K562 (cell line): ENCODE data around the gene DIS3L2. TPM values are rescaled to one million over a fixed set of nuclear protein-coding genes. Genes with fewer than 3 reads are reported as not detected.

Experiments
- ATAC-seq: fragments of 200-7000 bp; cut with Tn5 transposase; 3 replicates; pipeline ENCODE4 v1.9.1; 2020; ENCODE audit warnings: moderate library complexity
- BruUV-seq: library from RNA; stranded (reverse); fragments of 400-500 nt; replicated peaks from 2 replicates; lab custom pipeline; 2021; lab: Mats Ljungman, UMichigan
- CTCF ChIA-PET: fragments of 300-600 bp; formaldehyde crosslinking; extraction: SDS; loops from one replicate; lab custom pipeline; 2021; ENCODE audit warnings: low intra/inter-chr PET ratio; lab: Yijun Ruan, JAX
- POLR2A ChIA-PET: fragments of 300-600, 350-650 bp; sonication (Branson Sonifier 250); formaldehyde crosslinking; extraction: SDS; loops from one replicate; lab custom pipeline; 2021; ENCODE audit warnings: antibody characterized with exemption, inconsistent platforms; lab: Yijun Ruan, JAX
- DNase-seq, 4 experiments: peaks; one replicate each; pipeline versions ENCODE4 v3.0.0 to v3.0.0-alpha.2; 2011 to 2018; ENCODE audit warnings: low spot score in 3 of 4, mixed read lengths in 3 of 4; ENCODE audit errors: extremely low read depth in 1 of 4
- FAIRE-seq: peaks from 2 replicates; lab custom pipeline; 2011; peaks lifted over from hg19 to GRCh38; lab: Jason Lieb, UNC
- H2AFZ ChIP-seq: 2 replicates; pipeline ENCODE4 v1.6.0; 2011; ENCODE audit warnings: low read depth, low read length, control low read depth, inconsistent platforms
- H3K27ac ChIP-seq: fragments of 200-600 bp; 3 replicates; pipeline ENCODE4 v1.8.0; 2011; ENCODE audit warnings: low read depth, mild to moderate bottlenecking, control low read depth, inconsistent platforms, low read length, moderate library complexity, mixed read lengths; ENCODE audit errors: extremely low read depth
- H3K27me3 ChIP-seq, 2 experiments: fragments of 300-600 bp in 1 of 2; 2 replicates in 1 of 2; 3 replicates in 1 of 2; pipeline versions ENCODE4 v1.6.0 to v1.8.0; 2011; ENCODE audit warnings: inconsistent platforms in 2 of 2, low read length in 2 of 2, mild to moderate bottlenecking in 1 of 2, mixed read lengths in 1 of 2, moderate library complexity in 1 of 2; ENCODE audit not compliant: control insufficient read depth in 2 of 2, insufficient read depth in 2 of 2
- H3K36me3 ChIP-seq: fragments of 300-600 bp; 3 replicates; pipeline ENCODE4 v1.8.0; 2011; ENCODE audit warnings: mild to moderate bottlenecking, low read length, inconsistent platforms; ENCODE audit not compliant: control insufficient read depth, insufficient read depth
- H3K4me1 ChIP-seq, 2 experiments: fragments of 200-600 bp in 1 of 2; replicated peaks in 1 of 2; 2 replicates in 1 of 2; 3 replicates in 1 of 2; pipeline versions ENCODE4 v1.5.1 to v1.8.0; 2011; ENCODE audit warnings: inconsistent platforms in 2 of 2, low read length in 2 of 2, mild to moderate bottlenecking in 1 of 2, mixed read lengths in 1 of 2, moderate library complexity in 1 of 2; ENCODE audit not compliant: control insufficient read depth in 2 of 2, insufficient read depth in 2 of 2
- H3K4me2 ChIP-seq: 2 replicates; pipeline ENCODE4 v1.6.1; 2011; ENCODE audit warnings: low read length, control low read depth, inconsistent platforms, mixed read lengths; ENCODE audit not compliant: insufficient read depth
- H3K4me3 ChIP-seq: fragments of 200-600 bp; sonication (generic), shearing (Covaris generic); 2 replicates; pipeline ENCODE4 v1.5.1; 2016; ENCODE audit warnings: control low read depth, inconsistent platforms
- H3K79me2 ChIP-seq: fragments of 200-600 bp; 3 replicates; pipeline ENCODE4 v1.8.0; 2011; ENCODE audit warnings: low read length, inconsistent platforms; ENCODE audit not compliant: control insufficient read depth, insufficient read depth
- H3K9ac ChIP-seq, 2 experiments: 2 replicates each; pipeline versions ENCODE4 v1.6.0 to v1.6.1; 2011; ENCODE audit warnings: low read depth in 2 of 2, low read length in 2 of 2, control low read depth in 1 of 2, inconsistent platforms in 1 of 2, mild to moderate bottlenecking in 1 of 2, mixed read lengths in 1 of 2; ENCODE audit not compliant: insufficient read depth in 1 of 2
- H3K9me1 ChIP-seq: one replicate; pipeline ENCODE4 v1.6.0; 2011; ENCODE audit warnings: inconsistent platforms, mild to moderate bottlenecking, low read length, moderate library complexity; ENCODE audit not compliant: control insufficient read depth, insufficient read depth
- H3K9me3 ChIP-seq: replicated peaks from 2 replicates; pipeline ENCODE4 v1.5.1; 2011; ENCODE audit warnings: low read depth, low read length, inconsistent platforms; ENCODE audit not compliant: control insufficient read depth, insufficient read depth
- H4K20me1 ChIP-seq: replicated peaks from 2 replicates; pipeline ENCODE4 v1.6.1; 2011; ENCODE audit warnings: low read length, inconsistent platforms, mixed read lengths; ENCODE audit not compliant: control insufficient read depth, insufficient read depth
- BHLHE40 ChIP-seq: IDR thresholded peaks from 2 replicates; pipeline ENCODE4 v1.6.1; 2011; ENCODE audit warnings: low read length, improper control_type of control experiment
- CHD1 ChIP-seq: fragments of 200-600 bp; sonication (generic); IDR thresholded peaks from one replicate; pipeline ENCODE4 v1.6.1; 2012; ENCODE audit warnings: mild to moderate bottlenecking, moderate library complexity, low read length, inconsistent platforms
- MLLT1 ChIP-seq, 2 experiments: fragments of 450-650 bp; IDR thresholded peaks; 2 replicates each; pipeline ENCODE4 v1.6.1; 2016
- YY1 ChIP-seq, 3 experiments: IDR thresholded peaks; 2 replicates each; pipeline ENCODE4 v1.6.1; 2011; ENCODE audit warnings: low read length in 2 of 3, mild to moderate bottlenecking in 2 of 3, moderate library complexity in 2 of 3, borderline replicate concordance in 1 of 3, control low read depth in 1 of 3, low read depth in 1 of 3; ENCODE audit not compliant: insufficient read depth in 3 of 3, insufficient replicate concordance in 2 of 3, control insufficient read depth in 1 of 3, insufficient read length in 1 of 3; ENCODE audit errors: extremely low read depth in 1 of 3
- ZNF740 ChIP-seq, 3 experiments: fragments of 200-800 bp in 1 of 3; sonication (Bioruptor generic) in 1 of 3; sonication (generic) in 1 of 3; formaldehyde crosslinking in 1 of 3; IDR thresholded peaks; 2 replicates each; pipeline versions ENCODE4 v1.6.1 to v1.8.0; 2016 to 2022; ENCODE audit warnings: mild to moderate bottlenecking in 2 of 3, missing compliant biosample characterization in 2 of 3, missing genetic modification characterization in 2 of 3, missing genetic modification reagents in 1 of 3
- WGBS: fragments of 100-300 bp; shearing (Covaris generic); methylation state at CpG from one replicate; pipeline ENCODE4 v1.1.6; 2016; ENCODE audit warnings: low coverage, mixed read lengths; ENCODE audit not compliant: insufficient coverage; ENCODE audit errors: missing lambda C conversion rate; 5-methylcytosine and 5-hydroxymethylcytosine counted together
- in situ Hi-C: fragments of 300-500 bp; cut with MboI; formaldehyde crosslinking; loops from 4 replicates; pipeline ENCODE4 v1.15.0; 2018; ENCODE audit warnings: inconsistent platforms, mixed read lengths
- intact Hi-C: fragments of 100-400 bp; cut with micrococcal nuclease; formaldehyde crosslinking; loops from 2 replicates; pipeline ENCODE4 v1.14.2; 2022
- polyA plus RNA-seq, 8 experiments: library from polyadenylated mRNA; depleted of rRNA in 4 of 8; stranded (reverse) in 5 of 8; unstranded in 3 of 8; fragments of >200 nt; fragmentation: Nextera tagmentation in 2 of 8; fragmentation: Illumina TruSeq in 1 of 8; extraction: Ambion mirVana in 2 of 8; extraction: Trizol in 1 of 8; gene quantifications; 2 replicates each; pipeline versions ENCODE4 v1.2.1 to v1.2.3, GENCODE V29; 2011 to 2014; ENCODE audit warnings: inconsistent platforms in 1 of 8, missing spikeins in 1 of 8
- total RNA-seq, 7 experiments: library from RNA; depleted of rRNA in 6 of 7; stranded (reverse); fragments of >200 nt in 6 of 7; fragmentation: Illumina TruSeq in 2 of 7; extraction: Trizol in 2 of 7; gene quantifications; 2 replicates each; pipeline versions ENCODE4 v1.2.1 to v1.2.3, GENCODE V29; 2011 to 2021; ENCODE audit warnings: low replicate concordance in 1 of 7

DIS3L2 gene
- total and polyA plus RNA-seq, 9 of the 15 experiments (the other 6 are each of a cell fraction or from before 2014, with no cell fraction given): 1.5 to 19.2 (median 11.2) TPM

- H2AFZ ChIP-seq: no peak overlapping the region
- ChIA-PET CTCF (no interaction called here), POLR2A (interaction anchor here (0.6 to 0.7 kb wide), 3 partner anchors 62 to 804 kb away, joined by 3 read pairs; no protein-coding TSS in a partner anchor)
- WGBS: 0% methylated on average over 5 of the region's 5 CpGs
- H3K9me1 ChIP-seq: no peaks in the 10 kb centered on the region
- no peak overlapping the region for H3K4me2 ChIP-seq
- in situ Hi-C loops: no loop called here
- H3K9ac ChIP-seq: no peak overlapping the region
- TF ChIP-seq MLLT1 (IDR thresholded peaks at IDR 0.05): no peak
- no peak for TF ChIP-seq CHD1
- TF ChIP-seq BHLHE40: no peak
- no peak for TF ChIP-seq YY1 (IDR thresholded peaks at IDR 0.05; ENCODE audit: borderline replicate concordance in 1 of 3, control insufficient read depth in 1 of 3, extremely low read depth in 1 of 3, insufficient read depth in 3 of 3, insufficient read length in 1 of 3, insufficient replicate concordance in 2 of 3, low read depth in 1 of 3, low read length in 2 of 3)
- no peak for TF ChIP-seq ZNF740 (CRISPR knock-in tag; IDR thresholded peaks at IDR 0.05)
- TF ChIP-seq ZNF740 (tag; IDR thresholded peaks at IDR 0.05): no peak
- H4K20me1 ChIP-seq: peaks cover 4% of the 10 kb centered on the region
- H3K9me3 ChIP-seq: no peaks in the 10 kb centered on the region
- FAIRE-seq (no peak), ATAC-seq (no peak), DNase-seq (no peak)
- peaks cover 23 to 52% of the 10 kb centered on the region in 2 experiments for H3K27me3 ChIP-seq
- H3K36me3 ChIP-seq: no peaks in the 10 kb centered on the region
- peaks cover 0 to 17% of the 10 kb centered on the region in 2 experiments; a peak in 3 of 5 replicates for H3K4me1 ChIP-seq
- no peaks in the 10 kb centered on the region for H3K79me2 ChIP-seq
- no TSS peak for BruUV-seq
- H3K27ac ChIP-seq: no peak overlapping the region
- H3K4me3 ChIP-seq: no peak overlapping the region
- intact Hi-C loops: no loop called here
Measured at GRCh38 chr2:231920795-231921194, 40.7 kb upstream of the DIS3L2 start.
